Measurements from ENCODE around the gene COL25A1. TPM values are rescaled to one million over a fixed set of nuclear protein-coding genes. Genes with fewer than 3 reads are reported as not detected.
"Not testable (repeated sequence)": the region's sequence is repeated elsewhere in the genome, so short reads cannot be mapped to it uniquely, and the experiment has no call there.

Gene COL25A1
- total RNA-seq, 1 experiment from 2014 or later, result not detected

DNA sequence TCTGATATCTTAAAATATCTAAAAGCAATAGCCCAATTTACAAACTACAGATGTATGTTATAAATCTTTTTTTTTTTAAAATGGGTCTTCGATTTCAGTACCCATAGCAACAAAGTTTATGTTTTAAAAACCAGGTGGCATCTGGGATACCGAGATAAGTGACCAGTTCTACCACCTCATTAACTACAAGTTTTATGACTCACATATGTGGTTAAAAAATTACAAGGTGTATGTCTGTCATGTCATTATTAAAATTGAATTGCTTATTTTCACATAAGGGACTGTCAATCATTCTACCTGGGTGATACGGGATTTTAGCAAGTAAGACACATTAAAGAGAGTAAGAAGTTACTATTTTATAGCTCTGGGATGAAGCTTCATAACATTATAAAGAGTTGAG, 347.6 kb downstream of the COL25A1 start:
- no peak for DNase-seq (ENCODE audit: low read depth)

DNA sequence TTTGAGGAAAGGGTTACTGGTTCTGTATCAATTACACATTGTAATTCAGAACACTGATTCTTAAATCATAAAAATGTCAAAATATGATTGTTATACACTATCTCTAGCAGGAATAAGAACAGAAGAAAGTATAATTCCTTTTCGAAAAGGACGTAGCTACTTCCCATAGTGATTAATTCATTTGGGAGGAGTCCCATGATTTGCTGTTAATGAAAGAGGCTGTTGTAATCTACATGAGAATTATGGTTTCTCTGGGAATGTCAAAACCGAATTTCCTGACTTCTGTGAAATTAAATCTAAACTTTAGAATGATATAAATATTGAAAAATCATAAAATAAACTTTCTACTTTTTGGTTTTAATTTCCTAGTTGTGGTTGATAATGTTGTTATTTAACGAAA, 348.5 kb downstream of the COL25A1 start:
- DNase-seq (ENCODE audit: low read depth), result no peak

GRCh38 chr4:108950158-108950915, 352.1 kb downstream of the COL25A1 start:
- DNase-seq (ENCODE audit: low read depth), result no peak

- DNase-seq (ENCODE audit: low read depth), result no peak
Observed at GRCh38 chr4:108947526-108947925, 354.9 kb downstream of the COL25A1 start.

DNA sequence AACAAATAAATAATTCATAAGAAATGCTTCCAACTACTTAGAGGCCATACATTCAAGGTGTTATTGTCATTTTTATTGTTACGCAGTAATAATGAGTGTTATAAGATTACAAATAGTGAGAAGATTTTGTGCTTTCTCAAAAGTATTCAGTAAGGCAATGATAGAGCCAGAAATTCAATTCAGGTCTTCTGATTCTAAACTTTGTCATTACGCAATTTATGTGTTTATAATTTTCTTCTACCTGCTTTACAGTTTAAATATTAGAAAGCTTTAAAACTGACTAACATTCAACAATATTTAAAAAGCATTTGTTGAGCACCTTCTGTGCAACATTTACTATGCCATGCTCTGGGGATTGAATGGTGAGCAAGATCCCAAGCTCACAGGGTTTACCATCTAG, 356.2 kb downstream of the COL25A1 start:
- DNase-seq (ENCODE audit: low read depth), result no peak

GRCh38 chr4:108943976-108944591, 358.4 kb downstream of the COL25A1 start:
- no peak for DNase-seq (ENCODE audit: low read depth)

DNA sequence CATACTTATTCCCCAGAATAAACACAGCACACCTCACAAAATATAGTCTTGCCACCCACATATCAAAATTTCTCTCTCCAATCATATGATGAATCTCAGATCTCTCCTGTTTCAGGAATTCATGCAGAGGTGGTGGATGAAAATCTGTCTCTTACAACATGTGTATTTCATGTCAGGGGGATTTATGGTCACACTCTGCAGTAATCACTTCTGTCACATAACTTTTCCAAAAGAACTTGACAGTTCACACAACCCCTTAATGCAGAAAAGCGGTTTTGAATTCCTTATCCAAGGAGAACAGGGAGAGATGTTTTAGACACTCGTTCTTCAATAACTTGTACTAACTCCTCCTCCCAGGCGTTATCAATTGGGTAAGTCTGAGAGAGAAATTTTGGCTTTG, 359.1 kb downstream of the COL25A1 start:
- DNase-seq (ENCODE audit: low read depth), result no peak

DNA sequence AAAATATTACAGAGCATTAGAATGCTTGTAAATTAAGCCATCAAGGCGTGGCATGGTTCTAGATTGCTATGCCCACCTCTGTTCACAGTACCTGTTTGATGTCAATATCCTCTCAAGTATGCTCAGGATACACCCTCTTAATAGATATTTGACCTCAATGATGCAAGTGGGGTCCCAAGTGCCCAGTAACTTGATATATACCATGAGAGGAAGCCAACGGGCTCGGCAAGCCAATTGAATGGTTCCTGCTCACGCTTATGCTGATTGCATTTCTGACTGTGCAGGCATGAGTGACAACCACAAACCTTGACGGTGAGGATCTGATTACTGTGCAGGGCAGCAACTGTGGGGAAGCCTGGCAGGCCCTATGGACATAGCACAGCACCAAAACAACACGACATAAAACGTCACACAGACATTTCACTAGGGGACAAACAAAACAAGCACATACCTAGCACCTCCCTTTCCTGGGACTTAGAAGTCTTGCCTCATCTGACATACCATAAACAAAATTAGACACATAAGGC, 360.5 kb downstream of the COL25A1 start:
- DNase-seq (ENCODE audit: low read depth), result no peak

DNA sequence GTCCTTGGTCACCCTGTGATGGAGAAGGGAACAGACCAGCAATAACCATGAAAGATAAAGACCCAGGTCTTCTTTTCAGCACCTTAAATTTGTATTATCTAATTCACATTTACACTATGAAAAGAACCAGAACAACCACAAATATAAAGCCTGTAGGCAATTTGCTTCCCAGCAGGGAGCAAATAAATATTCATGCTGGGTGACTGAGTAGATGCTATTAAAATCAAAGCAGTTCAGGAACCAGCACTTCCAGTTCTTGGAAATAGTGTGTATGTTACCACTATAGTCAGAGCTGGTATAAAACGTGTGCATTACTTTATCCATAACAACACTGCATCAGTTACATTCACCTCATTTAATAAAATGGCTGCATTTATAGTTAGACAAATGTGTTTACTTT, 361.8 kb downstream of the COL25A1 start:
- DNase-seq (ENCODE audit: low read depth), result no peak

GRCh38 chr4:108940149-108940548, 362.3 kb downstream of the COL25A1 start:
- DNase-seq (ENCODE audit: low read depth), result no peak

DNA sequence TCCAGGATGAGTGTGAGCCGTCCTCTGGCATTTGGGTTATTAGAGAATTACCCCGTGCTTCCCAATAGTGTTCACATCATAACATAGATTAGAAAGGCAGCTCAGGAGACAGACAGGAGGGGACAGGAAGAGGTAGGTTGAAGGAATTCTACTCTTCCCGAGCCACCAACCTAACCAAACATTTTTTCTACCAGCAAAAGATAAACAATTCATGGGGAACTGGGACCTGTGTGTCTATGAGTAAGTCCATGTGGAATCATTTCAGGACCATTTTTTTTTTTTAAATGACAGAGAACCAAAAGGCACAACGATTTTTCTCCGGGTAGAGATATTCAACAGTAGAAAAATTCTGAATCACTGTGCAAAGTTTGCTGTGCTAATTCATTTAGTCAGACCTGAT, 365.4 kb downstream of the COL25A1 start:
- DNase-seq (ENCODE audit: low read depth), result no peak

GRCh38 chr4:108933925-108934324, 368.5 kb downstream of the COL25A1 start:
- not testable (repeated sequence) for DNase-seq (ENCODE audit: low read depth)

DNA sequence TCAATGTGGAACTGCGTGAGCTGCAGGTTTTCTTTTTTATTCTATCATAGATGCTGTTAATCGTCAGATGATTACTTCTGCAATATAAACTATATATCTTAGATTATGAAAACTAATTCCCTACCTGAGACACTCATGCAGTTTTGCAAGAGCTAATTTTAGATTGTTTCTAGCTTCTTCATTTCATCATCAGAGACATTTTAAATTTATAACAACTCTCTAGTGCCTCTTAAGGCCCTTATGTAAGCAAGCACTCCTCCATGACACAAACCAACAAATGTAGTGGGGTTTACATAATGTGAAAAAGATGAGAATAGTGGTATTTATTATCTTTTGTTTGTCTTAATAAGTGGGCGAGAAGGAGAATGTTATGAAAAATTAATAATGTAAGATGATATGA, 369.4 kb downstream of the COL25A1 start:
- DNase-seq (ENCODE audit: low read depth), result no peak

GRCh38 chr4:108931926-108932325, 370.5 kb downstream of the COL25A1 start:
- DNase-seq (ENCODE audit: low read depth), result no peak

- no peak for DNase-seq (ENCODE audit: low read depth)
Observed at GRCh38 chr4:108930186-108930585, 372.3 kb downstream of the COL25A1 start.

GRCh38 chr4:108926781-108927180, 375.7 kb downstream of the COL25A1 start:
- DNase-seq (ENCODE audit: low read depth), result no peak

GRCh38 chr4:108926061-108926460, 376.4 kb downstream of the COL25A1 start:
- no peak for DNase-seq (ENCODE audit: low read depth)

DNA sequence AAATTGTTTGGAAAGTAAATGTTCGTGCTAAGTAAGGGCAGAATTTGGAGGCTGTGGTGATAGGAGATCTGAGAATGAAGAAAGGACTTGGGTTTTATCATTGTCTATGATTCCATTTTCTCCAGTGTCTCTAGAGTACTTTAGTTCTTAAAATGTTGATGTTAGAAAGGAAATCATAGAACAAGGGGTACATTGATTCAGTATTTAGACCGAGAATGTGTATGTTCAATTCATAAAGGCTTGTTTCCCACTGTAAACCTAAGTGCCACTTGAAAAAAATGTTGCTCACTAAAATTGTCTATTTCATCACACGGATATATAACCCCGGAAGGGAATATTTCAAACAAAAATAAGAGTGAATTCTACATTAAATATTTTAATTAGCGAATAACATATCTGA, 380.3 kb downstream of the COL25A1 start:
- no peak for DNase-seq (ENCODE audit: low read depth)

DNA sequence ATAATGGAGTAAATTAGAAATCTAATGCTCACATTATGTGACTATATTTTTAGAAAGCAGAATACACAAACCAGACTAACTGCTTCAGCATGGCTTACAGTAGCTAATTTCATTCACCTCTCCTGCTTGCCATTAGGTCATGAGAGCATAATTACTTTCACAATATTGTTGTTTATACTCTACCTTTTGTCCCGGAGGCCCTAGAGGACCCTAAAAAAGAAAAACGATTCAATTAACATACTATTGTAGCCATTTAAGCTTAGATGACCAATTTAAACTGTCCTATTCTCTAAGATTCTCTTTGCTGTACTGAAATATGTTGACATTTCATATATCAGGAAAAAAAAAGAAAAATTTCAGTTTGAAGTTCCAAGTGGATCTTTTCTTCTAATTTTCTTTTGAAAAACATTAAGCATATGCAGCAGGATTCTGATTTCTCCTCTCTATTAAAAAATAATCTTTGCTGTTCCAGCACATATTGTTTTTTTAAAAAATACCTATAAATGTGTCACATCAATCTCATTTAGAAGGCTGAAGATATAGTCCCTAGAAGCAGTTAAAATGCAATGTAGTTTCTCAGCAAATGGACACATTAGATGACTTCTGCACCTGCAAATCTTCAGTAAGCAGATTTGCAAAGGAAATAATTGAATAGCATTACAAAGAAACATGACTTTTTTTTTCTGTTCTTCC, 381.9 kb downstream of the COL25A1 start:
- DNase-seq (ENCODE audit: low read depth), result no peak

- no peak for DNase-seq (ENCODE audit: low read depth)
Observed at GRCh38 chr4:108919226-108919893, 383.1 kb downstream of the COL25A1 start.

- no peak for DNase-seq (ENCODE audit: low read depth)
Observed at GRCh38 chr4:108917255-108917654, 385.2 kb downstream of the COL25A1 start.

DNA sequence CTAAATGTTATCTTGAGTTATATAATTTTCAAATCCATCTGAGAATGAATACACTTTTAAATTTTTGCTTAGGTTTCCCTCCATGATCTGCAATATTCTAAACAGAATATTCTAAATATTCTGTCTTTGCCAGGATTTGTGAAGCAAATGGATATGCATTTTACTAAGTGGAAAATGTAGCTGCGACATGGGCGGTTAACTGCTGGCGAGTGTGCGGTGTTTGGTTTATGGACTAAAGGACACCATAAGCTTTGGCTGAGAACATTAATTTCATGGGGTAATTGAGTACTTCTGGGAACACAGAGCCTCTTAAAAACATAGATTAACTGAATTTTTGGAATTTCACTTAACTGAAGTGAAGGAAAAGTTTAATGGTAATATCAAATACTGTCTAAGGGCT, 385.8 kb downstream of the COL25A1 start:
- DNase-seq (ENCODE audit: low read depth), result no peak

Measured in RPMI7951 (cell line).